Stimulated activated CD4-positive, alpha-beta T cell treated with anti-CD3 and anti-CD28 coated beads, TNF-alpha, amount 100 ng/mL, for 1 hour (primary cell): Measurements from ENCODE around the gene DGKI.

Source experiments
- DNase-seq, 3 donors: peaks; one replicate each; pipeline ENCODE4 v3.0.0-alpha.2; 2020; ENCODE audit warnings: low read depth in 3 of 3, low spot score in 1 of 3

DGKI gene

GRCh38 chr7:137658190-137658900 lies 188.4 kb downstream of the DGKI start:
- DNase-seq: no peak

- DNase-seq: no peak
Observed at GRCh38 chr7:137657476-137658189, 189.1 kb downstream of the DGKI start.

- DNase-seq: no peak
Observed at GRCh38 chr7:137656850-137657232, 189.9 kb downstream of the DGKI start.

GRCh38 chr7:137656227-137656849 lies 190.4 kb downstream of the DGKI start:
- peak in 1 of 3 donors; percentile 45 for DNase-seq

- DNase-seq: no peak
Observed at GRCh38 chr7:137655804-137656203, 191.0 kb downstream of the DGKI start.

- DNase-seq: no peak
Observed at GRCh38 chr7:137652721-137653120, 194.1 kb downstream of the DGKI start.

GRCh38 chr7:137647905-137648565 lies 198.7 kb downstream of the DGKI start:
- DNase-seq: no peak

GRCh38 chr7:137642472-137642871 lies 204.3 kb downstream of the DGKI start:
- DNase-seq: no peak

- DNase-seq: no peak
Observed at GRCh38 chr7:137642031-137642430, 204.7 kb downstream of the DGKI start.

- no peak for DNase-seq
Observed at GRCh38 chr7:137636376-137636775, 210.4 kb downstream of the DGKI start.

GRCh38 chr7:137635874-137636273 lies 210.9 kb downstream of the DGKI start:
- no peak for DNase-seq

- no peak for DNase-seq
Observed at GRCh38 chr7:137635132-137635531, 211.6 kb downstream of the DGKI start.

- DNase-seq: no peak
Observed at GRCh38 chr7:137634356-137634755, 212.4 kb downstream of the DGKI start.

- no peak for DNase-seq
Observed at GRCh38 chr7:137633133-137633532, 213.6 kb downstream of the DGKI start.

GRCh38 chr7:137628216-137628615 lies 218.6 kb downstream of the DGKI start:
- no peak for DNase-seq

- DNase-seq: peak in 1 of 3 donors; percentile 2
Observed at GRCh38 chr7:137626469-137627067, 220.2 kb downstream of the DGKI start.

GRCh38 chr7:137625197-137625596 lies 221.6 kb downstream of the DGKI start:
- no peak for DNase-seq

GRCh38 chr7:137619181-137619580 lies 227.6 kb downstream of the DGKI start:
- no peak for DNase-seq

- DNase-seq: no peak
Observed at GRCh38 chr7:137618748-137619147, 228.0 kb downstream of the DGKI start.

- DNase-seq: no peak
Observed at GRCh38 chr7:137613006-137613525, 233.7 kb downstream of the DGKI start.

GRCh38 chr7:137611606-137612005 lies 235.2 kb downstream of the DGKI start:
- no peak for DNase-seq
